H9 (cell line): ENCODE measurements around the gene TENM3. TPM values are rescaled to one million over a fixed set of nuclear protein-coding genes. Genes with fewer than 3 reads are reported as not detected.

Experiments
- DNase-seq: peaks from one replicate; pipeline ENCODE4 v3.0.0-alpha.2; 2017
- H2AFZ ChIP-seq: one replicate; pipeline ENCODE4 v1.6.1; 2013; ENCODE audit warnings: mild to moderate bottlenecking, low read length, control low read depth, moderate library complexity
- H2AK5ac ChIP-seq: 2 replicates; pipeline ENCODE4 v1.6.1; 2013; ENCODE audit warnings: low read length, control low read depth, mixed read lengths; ENCODE audit not compliant: insufficient read length
- H2BK120ac ChIP-seq: one replicate; pipeline ENCODE4 v1.6.1; 2013; ENCODE audit warnings: low read depth, mild to moderate bottlenecking, low read length, control low read depth, inconsistent platforms; ENCODE audit not compliant: poor library complexity, severe bottlenecking
- H2BK12ac ChIP-seq: 2 replicates; pipeline ENCODE4 v1.6.1; 2013; ENCODE audit warnings: low read length, control low read depth, mixed read lengths, low read depth; ENCODE audit not compliant: insufficient read length
- H2BK15ac ChIP-seq: 2 replicates; pipeline ENCODE4 v1.6.1; 2013; ENCODE audit warnings: low read depth, low read length, control low read depth
- H2BK20ac ChIP-seq: one replicate; pipeline ENCODE4 v1.6.1; 2013; ENCODE audit warnings: low read depth, mild to moderate bottlenecking, low read length, control low read depth, inconsistent platforms; ENCODE audit not compliant: poor library complexity, severe bottlenecking
- H2BK5ac ChIP-seq: 2 replicates; pipeline ENCODE4 v1.6.1; 2013; ENCODE audit warnings: low read length, control low read depth, mixed read lengths; ENCODE audit not compliant: insufficient read length
- H3K14ac ChIP-seq: 2 replicates; pipeline ENCODE4 v1.6.1; 2013; ENCODE audit warnings: low read length, control low read depth; ENCODE audit not compliant: insufficient read depth
- H3K18ac ChIP-seq: 2 replicates; pipeline ENCODE4 v1.6.1; 2013; ENCODE audit warnings: low read depth, mild to moderate bottlenecking, mixed read lengths, low read length, control low read depth; ENCODE audit not compliant: insufficient read length
- H3K23ac ChIP-seq: 2 replicates; pipeline ENCODE4 v1.6.1; 2013; ENCODE audit warnings: low read length, control low read depth, mixed read lengths, low read depth; ENCODE audit not compliant: insufficient read length
- H3K23me2 ChIP-seq: 2 replicates; pipeline ENCODE4 v1.6.1; 2013; ENCODE audit warnings: low read depth, mild to moderate bottlenecking, mixed read lengths, low read length, control low read depth; ENCODE audit not compliant: insufficient read length, poor library complexity, severe bottlenecking
- H3K27ac ChIP-seq: 2 replicates; pipeline ENCODE4 v1.5.1; 2013; ENCODE audit warnings: low read length, control low read depth, mixed read lengths, low read depth; ENCODE audit not compliant: insufficient read length
- H3K27me3 ChIP-seq: 2 replicates; pipeline ENCODE4 v1.6.1; 2013; ENCODE audit warnings: low read length, control low read depth, inconsistent platforms; ENCODE audit not compliant: insufficient read depth
- H3K4ac ChIP-seq: 2 replicates; pipeline ENCODE4 v1.6.1; 2013; ENCODE audit warnings: low read depth, mild to moderate bottlenecking, control low read depth, inconsistent platforms, low read length, moderate library complexity
- H3K4me1 ChIP-seq: 2 replicates; pipeline ENCODE4 v1.6.1; 2013; ENCODE audit warnings: low read length, control low read depth, inconsistent platforms; ENCODE audit not compliant: insufficient read depth
- H3K4me2 ChIP-seq: 2 replicates; pipeline ENCODE4 v1.6.1; 2013; ENCODE audit warnings: low read length, control low read depth, mixed read lengths; ENCODE audit not compliant: insufficient read length, insufficient read depth
- H3K56ac ChIP-seq: 2 replicates; pipeline ENCODE4 v1.6.1; 2013; ENCODE audit warnings: low read depth, mild to moderate bottlenecking, mixed read lengths, low read length, control low read depth; ENCODE audit not compliant: insufficient read length
- H3K79me1 ChIP-seq: 2 replicates; pipeline ENCODE4 v1.6.1; 2013; ENCODE audit warnings: low read depth, mild to moderate bottlenecking, moderate library complexity, low read length, control low read depth, inconsistent platforms; ENCODE audit not compliant: insufficient read depth, poor library complexity, severe bottlenecking
- H3K79me2 ChIP-seq: 2 replicates; pipeline ENCODE4 v1.6.1; 2013; ENCODE audit warnings: low read length, control low read depth, inconsistent platforms; ENCODE audit not compliant: insufficient read depth
- H3K9ac ChIP-seq: 2 replicates; pipeline ENCODE4 v1.6.1; 2013; ENCODE audit warnings: low read length, control low read depth, mixed read lengths; ENCODE audit not compliant: insufficient read length; ENCODE audit errors: extremely low read depth
- H3K9me3 ChIP-seq: one replicate; pipeline ENCODE4 v1.6.1; 2013; ENCODE audit warnings: low read depth, low read length, inconsistent platforms; ENCODE audit not compliant: control insufficient read depth
- H3T11ph ChIP-seq: one replicate; pipeline ENCODE4 v1.6.1; 2013; ENCODE audit warnings: mild to moderate bottlenecking, low read length, control low read depth, inconsistent platforms
- H4K20me1 ChIP-seq: one replicate; pipeline ENCODE4 v1.6.1; 2013; ENCODE audit not compliant: control insufficient read depth, insufficient read length, insufficient read depth
- H4K5ac ChIP-seq: 2 replicates; pipeline ENCODE4 v1.6.1; 2013; ENCODE audit warnings: low read depth, mild to moderate bottlenecking, mixed read lengths, low read length, control low read depth; ENCODE audit not compliant: insufficient read length
- H4K8ac ChIP-seq: replicated peaks from 2 replicates; pipeline ENCODE4 v1.6.1; 2013; ENCODE audit warnings: low read length, control low read depth, mixed read lengths, low read depth; ENCODE audit not compliant: insufficient read length
- H4K91ac ChIP-seq: 2 replicates; pipeline ENCODE4 v1.6.1; 2013; ENCODE audit warnings: low read depth, mild to moderate bottlenecking, moderate library complexity, mixed read lengths, low read length, control low read depth; ENCODE audit not compliant: insufficient read length
- H3K27ac Mint-ChIP-seq, 3 experiments: 2 replicates in 2 of 3; 3 replicates in 1 of 3; pipeline ENCODE4 v1.8.0; 2020 to 2021; ENCODE audit warnings: mixed read lengths in 3 of 3, mild to moderate bottlenecking in 1 of 3, moderate library complexity in 1 of 3
- H3K27me3 Mint-ChIP-seq: 2 replicates; pipeline ENCODE4 v1.8.0; 2021; ENCODE audit warnings: low read depth, mild to moderate bottlenecking, moderate library complexity, mixed read lengths
- H3K36me3 Mint-ChIP-seq, 3 experiments: 2 replicates in 2 of 3; 3 replicates in 1 of 3; pipeline ENCODE4 v1.8.0; 2020 to 2021; ENCODE audit warnings: low read depth in 3 of 3, mixed read lengths in 3 of 3; ENCODE audit not compliant: insufficient read depth in 1 of 3
- H3K4me1 Mint-ChIP-seq, 2 experiments: 2 replicates each; pipeline ENCODE4 v1.8.0; 2020; ENCODE audit warnings: mixed read lengths in 2 of 2
- H3K4me3 Mint-ChIP-seq, 2 experiments: 2 replicates in 1 of 2; 3 replicates in 1 of 2; pipeline ENCODE4 v1.8.0; 2020 to 2021; ENCODE audit warnings: mild to moderate bottlenecking in 2 of 2, mixed read lengths in 2 of 2, moderate library complexity in 1 of 2
- H3K9me3 Mint-ChIP-seq, 2 experiments: 2 replicates in 1 of 2; 3 replicates in 1 of 2; pipeline ENCODE4 v1.8.0; 2020; ENCODE audit warnings: mild to moderate bottlenecking in 2 of 2, mixed read lengths in 2 of 2, moderate library complexity in 1 of 2
- CTCF ChIP-seq: fragments of 200-600 bp; sonication (generic); conservative IDR thresholded peaks from 3 replicates; pipeline ENCODE4 v1.8.0; 2021; ENCODE audit warnings: antibody characterized with exemption, mild to moderate bottlenecking
- WGBS: extraction: QIAGEN DNeasy Blood & Tissue Kit; methylation state at CpG from one replicate; pipeline ENCODE4 v1.1.7; 2013; ENCODE audit warnings: missing lambda C conversion rate, low lambda C conversion rate, mixed read lengths; ENCODE audit not compliant: insufficient read length; ENCODE audit errors: extremely low coverage; 5-methylcytosine and 5-hydroxymethylcytosine counted together
- total RNA-seq: library from RNA; stranded (reverse); gene quantifications from 2 replicates; pipeline ENCODE4 v1.2.1, GENCODE V29; 2021

Gene TENM3
- total RNA-seq, 1 experiment from 2014 or later = 49.6 TPM

- Histone ChIP-seq H2BK5ac (no peak overlapping the region), H4K5ac (no peak overlapping the region), H3K4ac (no peak overlapping the region), H3K23ac (no peak overlapping the region), H3K9me3 (no peaks in the 10 kb centered on the region), H3K14ac (no peak overlapping the region), H2BK120ac (no peak overlapping the region), H3K79me2 (no peaks in the 10 kb centered on the region), H3K4me2 (no peak overlapping the region), H3K27me3 (no peaks in the 10 kb centered on the region), H2BK15ac (no peak overlapping the region), H3K23me2 (no peaks in the 10 kb centered on the region), H3K56ac (no peak overlapping the region), H2BK20ac (no peak overlapping the region), H3K9ac (no peak overlapping the region), H2AK5ac (no peak overlapping the region), H3T11ph (no peak overlapping the region), H3K79me1 (no peaks in the 10 kb centered on the region), H4K20me1 (no peaks in the 10 kb centered on the region), H3K4me1 (no peaks in the 10 kb centered on the region), H3K18ac (no peak overlapping the region), H3K27ac (no peak overlapping the region), H4K91ac (no peak overlapping the region), H2AFZ (no peak overlapping the region), H2BK12ac (no peak overlapping the region), H4K8ac (no peak overlapping the region)
- TF ChIP-seq CTCF = no peak
- Mint-ChIP-seq H3K4me1 (peaks cover 25 to 36% of the 10 kb centered on the region in 2 experiments), H3K4me3 (no peak overlapping the region), H3K27me3 (peaks cover 5% of the 10 kb centered on the region), H3K9me3 (peaks cover 0 to 6% of the 10 kb centered on the region in 2 experiments; a peak in 1 of 5 replicates), H3K36me3 (peaks cover 4 to 12% (median 4%) of the 10 kb centered on the region in 3 experiments; a peak in 6 of 7 replicates), H3K27ac (no peak overlapping the region)
- no CpG with 5 or more reads among the region's 2 CpGs for WGBS
- no peak for DNase-seq
Observed at GRCh38 chr4:182338746-182339145, 95.5 kb downstream of the TENM3 start.
